Keratinocyte (primary cell): ENCODE results near the gene STAM2.

Source experiments
- CTCF ChIP-seq, 3 experiments: IDR thresholded peaks in 1 of 3; conservative IDR thresholded peaks in 1 of 3; optimal IDR thresholded peaks in 1 of 3; 2 replicates in 2 of 3; 3 replicates in 1 of 3; pipeline versions ENCODE3 to v1.5.1; 2011; ENCODE audit warnings: low read length in 3 of 3, mild to moderate bottlenecking in 3 of 3, moderate library complexity in 2 of 3, control low read depth in 1 of 3, inconsistent platforms in 1 of 3; ENCODE audit not compliant: insufficient read depth in 2 of 3; ENCODE audit errors: extremely low read depth in 1 of 3
- EZH2 ChIP-seq: IDR thresholded peaks from one replicate; pipeline ENCODE4 v1.6.1; 2012; ENCODE audit warnings: inconsistent platforms, mild to moderate bottlenecking, low read length, moderate library complexity

GRCh38 chr2:152115952-152116351 is 59.6 kb downstream of the STAM2 start:
- peak; percentile 11 to 35 (median 33) for TF ChIP-seq CTCF (optimal IDR thresholded peaks at IDR 0.05 in 1 of 3, IDR thresholded peaks at IDR 0.05 in 1 of 3, conservative IDR thresholded peaks at IDR 0.05 in 1 of 3; ENCODE audit: extremely low read depth in 1 of 3, insufficient read depth in 2 of 3, low read length in 3 of 3)
- TF ChIP-seq EZH2 = no peak
